ENCODE measurements around the gene ZNF205. TPM values are rescaled to one million over a fixed set of nuclear protein-coding genes. Genes with fewer than 3 reads are reported as not detected.
"Not testable (repeated sequence)": the region's sequence is repeated elsewhere in the genome, so short reads cannot be mapped to it uniquely, and the experiment has no call there.

The ZNF205 gene
- total and polyA plus RNA-seq, 2 donors (not counting 1 experiment from before 2014, with no cell fraction given) = not detected

DNA sequence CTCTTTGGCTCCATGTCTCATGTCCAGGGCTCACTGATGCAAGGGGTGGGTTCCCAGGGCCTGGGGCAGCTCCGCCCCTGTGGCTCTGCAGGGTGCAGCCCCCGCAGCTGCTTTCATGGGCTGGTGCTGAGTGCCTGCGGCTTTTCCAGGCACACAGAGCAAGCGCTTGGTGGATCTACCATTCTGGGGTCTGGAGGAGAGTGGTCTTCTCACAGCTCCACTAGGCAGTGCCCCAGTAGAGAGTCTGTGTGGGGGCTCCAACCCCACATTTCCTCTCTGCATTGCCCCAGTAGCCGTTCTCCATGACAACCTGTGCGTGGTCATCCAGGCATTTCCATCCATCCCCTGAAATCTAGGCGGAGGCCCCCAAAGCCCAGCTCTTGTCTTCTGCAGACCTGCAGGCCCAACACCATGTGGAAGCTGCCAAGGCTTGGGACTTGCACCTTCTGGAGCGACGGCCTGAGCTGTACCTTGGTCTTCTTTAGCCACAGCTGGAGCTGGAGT, 41.7 kb upstream of the ZNF205 start:
- H3K27ac ChIP-seq (ENCODE audit: low read length in 2 of 2) = no peak overlapping the region
- peaks cover 24 to 29% of the 10 kb centered on the region in 2 donors for H3K4me1 ChIP-seq (ENCODE audit: control insufficient read depth in 2 of 2, insufficient read depth in 2 of 2, low read length in 2 of 2)
- H3K4me1 Mint-ChIP-seq = peaks cover 35% of the 10 kb centered on the region

GRCh38 chr16:3071655-3072054, 40.7 kb upstream of the ZNF205 start:
- Histone ChIP-seq H3K4me2 (replicated peaks; ENCODE audit: low read depth, low read length, poor library complexity, severe bottlenecking) (no peak overlapping the region), H3K79me2 (ENCODE audit: control insufficient read depth, insufficient read depth, low read length) (peaks cover 3% of the 10 kb centered on the region), H3K27me3 (replicated peaks in 1 of 4; ENCODE audit: control extremely low read depth in 1 of 4, control insufficient read depth in 3 of 4, insufficient read depth in 4 of 4, low read length in 3 of 4) (no peaks in the 10 kb centered on the region), H3K9me3 (ENCODE audit: control extremely low read depth in 1 of 3, control insufficient read depth in 2 of 3, insufficient read depth in 1 of 3, low read length in 2 of 3) (peaks cover 0 to 8% (median 0%) of the 10 kb centered on the region in 3 donors), H3K4me3 (ENCODE audit: control extremely low read depth in 1 of 5, extremely low read depth in 1 of 5, insufficient read depth in 1 of 5, low read depth in 2 of 5, low read length in 4 of 5) (no peak overlapping the region), H3K27ac (ENCODE audit: low read length in 2 of 2) (no peak overlapping the region), H4K20me1 (ENCODE audit: control insufficient read depth, insufficient read depth, low read length, poor library complexity, severe bottlenecking) (no peaks in the 10 kb centered on the region), H2AFZ (ENCODE audit: insufficient read depth, low read depth, low read length, poor library complexity, severe bottlenecking) (no peak overlapping the region), H3K4me1 (ENCODE audit: control insufficient read depth in 2 of 2, insufficient read depth in 2 of 2, low read length in 2 of 2) (peaks cover 34 to 39% of the 10 kb centered on the region in 2 donors), H3K36me3 (replicated peaks in 1 of 2; ENCODE audit: control extremely low read depth in 1 of 2, control insufficient read depth in 1 of 2, extremely low read depth in 1 of 2, insufficient read depth in 2 of 2, low read length in 1 of 2) (no peaks in the 10 kb centered on the region), H3K9ac (ENCODE audit: low read length) (no peak overlapping the region)
- CTCF ChIA-PET = no interaction called here
- no peak for ATAC-seq (ENCODE audit: low read depth)
- intact Hi-C loops (cut with micrococcal nuclease) = no loop called here
- Mint-ChIP-seq H3K9me3 (ENCODE audit: insufficient read depth) (no peaks in the 10 kb centered on the region), H3K4me1 (peaks cover 43% of the 10 kb centered on the region), H3K27me3 (no peaks in the 10 kb centered on the region), H3K27ac (peak overlapping the region; percentile 16), H3K4me3 (no peak overlapping the region)
- WGBS (ENCODE audit: insufficient coverage) = 99% methylated on average over 6 of the region's 7 CpGs
- POLR2A ChIA-PET = no interaction called here
- TF ChIP-seq, protein P1, sequence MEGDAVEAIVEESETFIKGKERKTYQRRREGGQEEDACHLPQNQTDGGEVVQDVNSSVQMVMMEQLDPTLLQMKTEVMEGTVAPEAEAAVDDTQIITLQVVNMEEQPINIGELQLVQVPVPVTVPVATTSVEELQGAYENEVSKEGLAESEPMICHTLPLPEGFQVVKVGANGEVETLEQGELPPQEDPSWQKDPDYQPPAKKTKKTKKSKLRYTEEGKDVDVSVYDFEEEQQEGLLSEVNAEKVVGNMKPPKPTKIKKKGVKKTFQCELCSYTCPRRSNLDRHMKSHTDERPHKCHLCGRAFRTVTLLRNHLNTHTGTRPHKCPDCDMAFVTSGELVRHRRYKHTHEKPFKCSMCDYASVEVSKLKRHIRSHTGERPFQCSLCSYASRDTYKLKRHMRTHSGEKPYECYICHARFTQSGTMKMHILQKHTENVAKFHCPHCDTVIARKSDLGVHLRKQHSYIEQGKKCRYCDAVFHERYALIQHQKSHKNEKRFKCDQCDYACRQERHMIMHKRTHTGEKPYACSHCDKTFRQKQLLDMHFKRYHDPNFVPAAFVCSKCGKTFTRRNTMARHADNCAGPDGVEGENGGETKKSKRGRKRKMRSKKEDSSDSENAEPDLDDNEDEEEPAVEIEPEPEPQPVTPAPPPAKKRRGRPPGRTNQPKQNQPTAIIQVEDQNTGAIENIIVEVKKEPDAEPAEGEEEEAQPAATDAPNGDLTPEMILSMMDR (IDR thresholded peaks at IDR 0.05) = no peak
- TF ChIP-seq EZH2 (IDR thresholded peaks at IDR 0.05; ENCODE audit: borderline replicate concordance, insufficient read depth, low read depth, low read length, poor library complexity, severe bottlenecking) = no peak
- no peak for DNase-seq

More for the DNA sequence above, 41.7 kb upstream of the ZNF205 start:
- WGBS (ENCODE audit: insufficient coverage) = 96% methylated on average over 8 of the region's 9 CpGs
- Histone ChIP-seq H2AFZ (ENCODE audit: insufficient read depth, low read depth, low read length, poor library complexity, severe bottlenecking) (no peak overlapping the region), H3K79me2 (ENCODE audit: control insufficient read depth, insufficient read depth, low read length) (no peaks in the 10 kb centered on the region), H4K20me1 (ENCODE audit: control insufficient read depth, insufficient read depth, low read length, poor library complexity, severe bottlenecking) (no peaks in the 10 kb centered on the region), H3K4me2 (replicated peaks; ENCODE audit: low read depth, low read length, poor library complexity, severe bottlenecking) (no peak overlapping the region), H3K36me3 (replicated peaks in 1 of 2; ENCODE audit: control extremely low read depth in 1 of 2, control insufficient read depth in 1 of 2, extremely low read depth in 1 of 2, insufficient read depth in 2 of 2, low read length in 1 of 2) (no peaks in the 10 kb centered on the region), H3K4me3 (ENCODE audit: control extremely low read depth in 1 of 5, extremely low read depth in 1 of 5, insufficient read depth in 1 of 5, low read depth in 2 of 5, low read length in 4 of 5) (no peak overlapping the region), H3K27me3 (replicated peaks in 1 of 4; ENCODE audit: control extremely low read depth in 1 of 4, control insufficient read depth in 3 of 4, insufficient read depth in 4 of 4, low read length in 3 of 4) (no peaks in the 10 kb centered on the region), H3K9ac (ENCODE audit: low read length) (no peak overlapping the region), H3K9me3 (ENCODE audit: control extremely low read depth in 1 of 3, control insufficient read depth in 2 of 3, insufficient read depth in 1 of 3, low read length in 2 of 3) (no peaks in the 10 kb centered on the region)
- POLR2A ChIA-PET = no interaction called here
- intact Hi-C loops (cut with micrococcal nuclease) = no loop called here
- TF ChIP-seq, protein P1 (IDR thresholded peaks at IDR 0.05) = no peak
- no peak for TF ChIP-seq EZH2 (IDR thresholded peaks at IDR 0.05; ENCODE audit: borderline replicate concordance, insufficient read depth, low read depth, low read length, poor library complexity, severe bottlenecking)
- ATAC-seq (ENCODE audit: low read depth) (no peak), DNase-seq (no peak)
- Mint-ChIP-seq H3K27ac (no peak overlapping the region), H3K27me3 (no peaks in the 10 kb centered on the region), H3K4me3 (no peak overlapping the region), H3K9me3 (ENCODE audit: insufficient read depth) (no peaks in the 10 kb centered on the region)
- CTCF ChIA-PET = interaction anchor here (1.1 kb wide), 1 partner anchor 11 kb away, joined by 3 read pairs; no protein-coding TSS in a partner anchor

- H3K4me2 ChIP-seq (replicated peaks; ENCODE audit: low read depth, low read length, poor library complexity, severe bottlenecking); POLR2A ChIA-PET; H3K4me3 ChIP-seq (ENCODE audit: control extremely low read depth in 1 of 5, extremely low read depth in 1 of 5, insufficient read depth in 1 of 5, low read depth in 2 of 5, low read length in 4 of 5); DNase-seq; H3K27me3 ChIP-seq (replicated peaks in 1 of 4; ENCODE audit: control extremely low read depth in 1 of 4, control insufficient read depth in 3 of 4, insufficient read depth in 4 of 4, low read length in 3 of 4); H3K4me3 Mint-ChIP-seq; H3K9ac ChIP-seq (ENCODE audit: low read length); ATAC-seq (ENCODE audit: low read depth); intact Hi-C loops (cut with micrococcal nuclease); H3K27ac ChIP-seq (ENCODE audit: low read length in 2 of 2); H2AFZ ChIP-seq (ENCODE audit: insufficient read depth, low read depth, low read length, poor library complexity, severe bottlenecking); H4K20me1 ChIP-seq (ENCODE audit: control insufficient read depth, insufficient read depth, low read length, poor library complexity, severe bottlenecking); H3K27me3 Mint-ChIP-seq; H3K36me3 ChIP-seq (replicated peaks in 1 of 2; ENCODE audit: control extremely low read depth in 1 of 2, control insufficient read depth in 1 of 2, extremely low read depth in 1 of 2, insufficient read depth in 2 of 2, low read length in 1 of 2); H3K79me2 ChIP-seq (ENCODE audit: control insufficient read depth, insufficient read depth, low read length); CTCF ChIA-PET; H3K27ac Mint-ChIP-seq; H3K9me3 Mint-ChIP-seq (ENCODE audit: insufficient read depth): not testable (repeated sequence)
- Histone ChIP-seq H3K9me3 (ENCODE audit: control extremely low read depth in 1 of 3, control insufficient read depth in 2 of 3, insufficient read depth in 1 of 3, low read length in 2 of 3) (peaks cover 0 to 13% (median 2%) of the 10 kb centered on the region in 3 donors), H3K4me1 (ENCODE audit: control insufficient read depth in 2 of 2, insufficient read depth in 2 of 2, low read length in 2 of 2) (peaks cover 39 to 44% of the 10 kb centered on the region in 2 donors)
- H3K4me1 Mint-ChIP-seq = peaks cover 48% of the 10 kb centered on the region
- no CpG with 5 or more reads among the region's 4 CpGs for WGBS (ENCODE audit: insufficient coverage)
Observed at GRCh38 chr16:3072148-3072547, 40.2 kb upstream of the ZNF205 start.

Measured in B cell (primary cell).